TTC549 (cell line): ENCODE results near the gene POU5F2.

Experiments
- FAIRE-seq: peaks from 2 replicates; lab custom pipeline; 2012; peaks lifted over from hg19 to GRCh38; lab: Jason Lieb, UNC

The POU5F2 gene

GRCh38 chr5:93741136-93741811 is at the start of gene POU5F2:
TSS of gene POU5F2 (minus strand) at chr5:93741600. CDS start at chr5:93741563, 37 bp downstream.
- no peak for FAIRE-seq

- peak; percentile 50 for FAIRE-seq
These were observed 49.0 kb upstream of the POU5F2 start for GRCh38 chr5:93790401-93790800.

- FAIRE-seq: peak; percentile 67
These were observed 48.0 kb upstream of the POU5F2 start for GRCh38 chr5:93789173-93790067.

- no peak for FAIRE-seq
These were observed 46.2 kb upstream of the POU5F2 start for GRCh38 chr5:93787598-93787997.

GRCh38 chr5:93785475-93785874 is 44.1 kb upstream of the POU5F2 start:
- no peak for FAIRE-seq

GRCh38 chr5:93782978-93783377 is 41.6 kb upstream of the POU5F2 start:
- no peak for FAIRE-seq

GRCh38 chr5:93777620-93778019 is 36.2 kb upstream of the POU5F2 start:
- FAIRE-seq: no peak

- FAIRE-seq: no peak
These were observed 15.0 kb upstream of the POU5F2 start for GRCh38 chr5:93756372-93756771.

- FAIRE-seq: no peak
These were observed 14.3 kb upstream of the POU5F2 start for GRCh38 chr5:93755716-93756115.

GRCh38 chr5:93748875-93749397 is 7.5 kb upstream of the POU5F2 start:
- no peak for FAIRE-seq

- FAIRE-seq: no peak
These were observed 5.1 kb upstream of the POU5F2 start for GRCh38 chr5:93746406-93747056.

GRCh38 chr5:93736284-93736683 is 5.1 kb downstream of the POU5F2 start:
- no peak for FAIRE-seq

GRCh38 chr5:93735378-93735777 is 6.0 kb downstream of the POU5F2 start:
- FAIRE-seq: no peak

- FAIRE-seq: no peak
These were observed 9.4 kb downstream of the POU5F2 start for GRCh38 chr5:93731987-93732386.

- no peak for FAIRE-seq
These were observed 14.8 kb downstream of the POU5F2 start for GRCh38 chr5:93726595-93726994.

GRCh38 chr5:93724791-93725190 is 16.6 kb downstream of the POU5F2 start:
- no peak for FAIRE-seq

- FAIRE-seq: no peak
These were observed 17.7 kb downstream of the POU5F2 start for GRCh38 chr5:93723681-93724080.

- FAIRE-seq: no peak
These were observed 18.4 kb downstream of the POU5F2 start for GRCh38 chr5:93723005-93723404.

GRCh38 chr5:93722588-93722987 is 18.8 kb downstream of the POU5F2 start:
- no peak for FAIRE-seq

- FAIRE-seq: no peak
These were observed 19.9 kb downstream of the POU5F2 start for GRCh38 chr5:93721511-93721910.

- FAIRE-seq: no peak
These were observed 20.3 kb downstream of the POU5F2 start for GRCh38 chr5:93721071-93721470.

- FAIRE-seq: no peak
These were observed 24.2 kb downstream of the POU5F2 start for GRCh38 chr5:93717162-93717561.

- FAIRE-seq: no peak
These were observed 24.9 kb downstream of the POU5F2 start for GRCh38 chr5:93716453-93716852.
